ENCODE results near the gene POU3F2.

Gene POU3F2

GRCh38 chr6:98848539-98849242 lies 14.3 kb downstream of the POU3F2 start:
- Histone ChIP-seq H4K20me1 (ENCODE audit: insufficient read depth, low read length) (no peaks in the 10 kb centered on the region), H3K79me2 (ENCODE audit: low read length) (no peaks in the 10 kb centered on the region), H3K36me3 (replicated peaks; ENCODE audit: low read depth, low read length) (no peaks in the 10 kb centered on the region), H3K9ac (ENCODE audit: low read length) (no peak overlapping the region), H3K9me3 (ENCODE audit: insufficient read depth, low read length) (no peaks in the 10 kb centered on the region), H2AFZ (ENCODE audit: low read depth, low read length) (no peak overlapping the region), H3K27me3 (ENCODE audit: low read depth, low read length) (no peaks in the 10 kb centered on the region), H3K4me3 (ENCODE audit: low read length) (no peak overlapping the region), H3K27ac (ENCODE audit: low read length) (no peak overlapping the region), H3K4me2 (ENCODE audit: low read length) (no peak overlapping the region), H3K4me1 (ENCODE audit: low read length) (no peaks in the 10 kb centered on the region)
- no peak for TF ChIP-seq CTCF (IDR thresholded peaks at IDR 0.05; ENCODE audit: low read depth, low read length)
- TF ChIP-seq EZH2phosphoT487 (IDR thresholded peaks at IDR 0.05; ENCODE audit: low read depth) = no peak

GRCh38 chr6:98864497-98864896 lies 30.1 kb downstream of the POU3F2 start:
- Histone ChIP-seq H4K20me1 (ENCODE audit: insufficient read depth, low read length) (no peaks in the 10 kb centered on the region), H3K36me3 (replicated peaks; ENCODE audit: low read depth, low read length) (no peaks in the 10 kb centered on the region), H3K27me3 (ENCODE audit: low read depth, low read length) (no peaks in the 10 kb centered on the region), H3K4me1 (ENCODE audit: low read length) (no peaks in the 10 kb centered on the region), H2AFZ (ENCODE audit: low read depth, low read length) (no peak overlapping the region), H3K9ac (ENCODE audit: low read length) (no peak overlapping the region), H3K4me3 (ENCODE audit: low read length) (no peak overlapping the region), H3K4me2 (ENCODE audit: low read length) (no peak overlapping the region), H3K79me2 (ENCODE audit: low read length) (no peaks in the 10 kb centered on the region), H3K27ac (ENCODE audit: low read length) (no peak overlapping the region), H3K9me3 (ENCODE audit: insufficient read depth, low read length) (no peaks in the 10 kb centered on the region)
- TF ChIP-seq EZH2phosphoT487 (IDR thresholded peaks at IDR 0.05; ENCODE audit: low read depth) (no peak), CTCF (IDR thresholded peaks at IDR 0.05; ENCODE audit: low read depth, low read length) (no peak)

- no peak overlapping the region for H3K27ac ChIP-seq (ENCODE audit: low read length)
- H3K4me1 ChIP-seq (ENCODE audit: low read length) = no peaks in the 10 kb centered on the region
- TF ChIP-seq CTCF (IDR thresholded peaks at IDR 0.05; ENCODE audit: low read depth, low read length) (no peak), EZH2phosphoT487 (IDR thresholded peaks at IDR 0.05; ENCODE audit: low read depth) (no peak)
- no peak overlapping the region for H3K9ac ChIP-seq (ENCODE audit: low read length)
- no peaks in the 10 kb centered on the region for H3K79me2 ChIP-seq (ENCODE audit: low read length)
- H2AFZ ChIP-seq (ENCODE audit: low read depth, low read length) = no peak overlapping the region
- no peaks in the 10 kb centered on the region for H3K9me3 ChIP-seq (ENCODE audit: insufficient read depth, low read length)
- no peaks in the 10 kb centered on the region for H3K27me3 ChIP-seq (ENCODE audit: low read depth, low read length)
- no peak overlapping the region for H3K4me2 ChIP-seq (ENCODE audit: low read length)
- H4K20me1 ChIP-seq (ENCODE audit: insufficient read depth, low read length) = no peaks in the 10 kb centered on the region
- peaks cover 6% of the 10 kb centered on the region for H3K36me3 ChIP-seq (replicated peaks; ENCODE audit: low read depth, low read length)
- H3K4me3 ChIP-seq (ENCODE audit: low read length) = no peak overlapping the region
These were observed 36.7 kb downstream of the POU3F2 start for GRCh38 chr6:98871057-98871456.

GRCh38 chr6:98871821-98872220 lies 37.4 kb downstream of the POU3F2 start:
- H3K4me1 ChIP-seq (ENCODE audit: low read length) = no peaks in the 10 kb centered on the region
- H3K79me2 ChIP-seq (ENCODE audit: low read length) = no peaks in the 10 kb centered on the region
- no peaks in the 10 kb centered on the region for H3K9me3 ChIP-seq (ENCODE audit: insufficient read depth, low read length)
- H3K4me3 ChIP-seq (ENCODE audit: low read length) = no peak overlapping the region
- H3K27ac ChIP-seq (ENCODE audit: low read length) = no peak overlapping the region
- H3K4me2 ChIP-seq (ENCODE audit: low read length) = no peak overlapping the region
- no peak overlapping the region for H2AFZ ChIP-seq (ENCODE audit: low read depth, low read length)
- TF ChIP-seq EZH2phosphoT487 (IDR thresholded peaks at IDR 0.05; ENCODE audit: low read depth) (no peak), CTCF (IDR thresholded peaks at IDR 0.05; ENCODE audit: low read depth, low read length) (no peak)
- H3K36me3 ChIP-seq (replicated peaks; ENCODE audit: low read depth, low read length) = peaks cover 6% of the 10 kb centered on the region
- no peaks in the 10 kb centered on the region for H4K20me1 ChIP-seq (ENCODE audit: insufficient read depth, low read length)
- H3K27me3 ChIP-seq (ENCODE audit: low read depth, low read length) = no peaks in the 10 kb centered on the region
- no peak overlapping the region for H3K9ac ChIP-seq (ENCODE audit: low read length)
